Gastrocnemius medialis (tissue), 4 donors: ENCODE measurements around the gene GALNT17.
"Not testable (repeated sequence)": the region's sequence is repeated elsewhere in the genome, so short reads cannot be mapped to it uniquely, and the experiment has no call there.

Experiments
- POLR2A ChIP-seq, 2 donors: fragments of 450-650 bp; IDR thresholded peaks; one replicate each; pipeline ENCODE4 v1.6.1; 2017; ENCODE audit warnings: antibody characterized with exemption in 2 of 2, mild to moderate bottlenecking in 2 of 2, moderate library complexity in 2 of 2
- TF ChIP-seq, protein P1 (sequence below), 5 experiments: fragments of 450-650 bp in 3 of 5; fragments of 200-600 bp in 2 of 5; sonication (generic) in 2 of 5; IDR thresholded peaks in 4 of 5; conservative IDR thresholded peaks in 1 of 5; 1 replicate in 4 of 5; 2 replicates in 1 of 5; pipeline ENCODE4 v1.5.1; 2016 to 2019; ENCODE audit warnings: antibody characterized with exemption in 5 of 5, mild to moderate bottlenecking in 3 of 5, moderate library complexity in 3 of 5

DNA sequence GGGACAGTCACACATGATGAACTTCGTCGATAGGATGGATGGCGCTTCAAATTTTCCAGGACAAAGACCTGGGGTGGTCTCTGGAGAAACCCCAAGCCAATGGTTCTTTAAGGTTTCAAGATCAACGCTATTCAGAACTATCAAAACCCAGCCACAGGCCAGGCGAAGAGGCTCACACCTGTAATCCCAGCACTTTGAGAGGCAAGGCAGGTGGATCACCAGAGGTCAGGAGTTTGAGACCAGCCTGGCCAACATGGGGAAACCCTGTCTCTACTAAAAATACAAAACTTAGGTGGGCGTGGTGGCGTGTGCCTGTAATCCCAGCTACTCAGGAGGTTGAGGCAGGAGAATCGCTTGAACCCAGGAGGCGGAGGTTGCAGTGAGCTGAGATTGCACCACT, 511.1 kb downstream of the GALNT17 start:
- TF ChIP-seq, protein P1, sequence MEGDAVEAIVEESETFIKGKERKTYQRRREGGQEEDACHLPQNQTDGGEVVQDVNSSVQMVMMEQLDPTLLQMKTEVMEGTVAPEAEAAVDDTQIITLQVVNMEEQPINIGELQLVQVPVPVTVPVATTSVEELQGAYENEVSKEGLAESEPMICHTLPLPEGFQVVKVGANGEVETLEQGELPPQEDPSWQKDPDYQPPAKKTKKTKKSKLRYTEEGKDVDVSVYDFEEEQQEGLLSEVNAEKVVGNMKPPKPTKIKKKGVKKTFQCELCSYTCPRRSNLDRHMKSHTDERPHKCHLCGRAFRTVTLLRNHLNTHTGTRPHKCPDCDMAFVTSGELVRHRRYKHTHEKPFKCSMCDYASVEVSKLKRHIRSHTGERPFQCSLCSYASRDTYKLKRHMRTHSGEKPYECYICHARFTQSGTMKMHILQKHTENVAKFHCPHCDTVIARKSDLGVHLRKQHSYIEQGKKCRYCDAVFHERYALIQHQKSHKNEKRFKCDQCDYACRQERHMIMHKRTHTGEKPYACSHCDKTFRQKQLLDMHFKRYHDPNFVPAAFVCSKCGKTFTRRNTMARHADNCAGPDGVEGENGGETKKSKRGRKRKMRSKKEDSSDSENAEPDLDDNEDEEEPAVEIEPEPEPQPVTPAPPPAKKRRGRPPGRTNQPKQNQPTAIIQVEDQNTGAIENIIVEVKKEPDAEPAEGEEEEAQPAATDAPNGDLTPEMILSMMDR (IDR thresholded peaks at IDR 0.05 in 4 of 5, conservative IDR thresholded peaks at IDR 0.05 in 1 of 5) = not testable (repeated sequence)
- TF ChIP-seq POLR2A (IDR thresholded peaks at IDR 0.05) = not testable (repeated sequence)
